ENCODE measurements around the gene NDUFS2. TPM values are rescaled to one million over a fixed set of nuclear protein-coding genes. Genes with fewer than 3 reads are reported as not detected.

Gene NDUFS2
- total and polyA plus RNA-seq, 2 of the 8 experiments (the other 6 are each of a cell fraction or from before 2014, with no cell fraction given) = 95.1 to 113 TPM

GRCh38 chr1:161235957-161236775, 34.0 kb downstream of the NDUFS2 start (continued):
- TF ChIP-seq CHD7 (IDR thresholded peaks at IDR 0.05; ENCODE audit: insufficient replicate concordance, low read length) = no peak
- no peak for TF ChIP-seq TAF7 (optimal IDR thresholded peaks at IDR 0.05; ENCODE audit: borderline replicate concordance, low read depth, low read length)
- TF ChIP-seq SIRT6 (IDR thresholded peaks at IDR 0.05; ENCODE audit: low read length) = no peak
- TF ChIP-seq EGR1 (IDR thresholded peaks at IDR 0.05; ENCODE audit: borderline replicate concordance, low read depth, low read length) = no peak

Data from H1 (cell line).